ENCODE results near the gene TRIM28. TPM values are rescaled to one million over a fixed set of nuclear protein-coding genes. Genes with fewer than 3 reads are reported as not detected.
A peak's percentile ranks its signal among the peaks of the same experiment; 100 is the strongest.

Gene TRIM28
- total and polyA plus RNA-seq, 9 of the 15 experiments (the other 6 are each of a cell fraction or from before 2014, with no cell fraction given): 12.1 to 797 (median 490) TPM

DNA sequence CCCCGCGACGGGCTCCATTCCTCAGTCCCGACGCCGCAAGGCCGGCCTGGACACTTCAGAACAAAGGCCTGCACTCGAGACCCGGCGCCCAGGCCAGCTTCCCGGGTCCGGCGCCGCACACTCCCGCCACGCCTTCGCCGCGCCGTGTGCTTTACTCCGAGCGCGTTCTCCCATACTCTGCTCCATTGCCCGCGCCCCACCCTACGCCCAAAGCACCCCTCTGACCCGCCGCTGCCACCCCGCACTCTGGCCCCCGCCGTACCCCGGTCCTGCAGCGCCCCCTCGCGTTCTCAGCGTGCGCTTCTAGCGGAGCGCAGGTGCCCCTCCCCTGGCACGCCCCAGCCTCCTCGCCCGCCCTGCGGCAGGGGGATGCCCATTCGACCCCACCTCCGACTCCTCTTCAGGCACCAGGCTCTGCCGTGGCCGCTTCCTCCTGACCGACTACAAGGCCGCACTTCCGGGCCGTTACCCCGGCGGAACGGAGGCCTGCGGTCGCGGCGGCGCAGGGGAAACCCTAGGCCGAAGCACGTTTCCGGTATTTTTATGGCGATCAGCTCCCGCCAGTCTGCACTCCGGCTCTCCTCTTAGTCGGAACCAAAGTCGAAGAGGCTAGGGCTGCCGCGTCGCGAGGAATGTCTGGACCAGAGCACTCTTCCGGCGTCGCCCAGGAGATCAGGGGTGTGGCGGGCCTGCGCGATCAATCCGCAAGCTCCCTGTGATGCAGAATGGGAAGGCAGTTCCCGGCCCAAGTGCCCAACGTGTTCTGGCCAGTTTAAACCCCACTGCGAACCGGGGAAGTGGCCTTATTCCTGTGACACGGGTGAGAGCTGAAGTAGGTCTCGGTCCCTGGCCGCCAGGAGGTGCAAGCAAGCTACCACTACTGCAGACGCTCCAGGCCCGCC, 24.3 kb upstream of the TRIM28 start, which contains the start of gene ZBTB45 (continued):
- TF ChIP-seq HBP1 (CRISPR knock-in tag; IDR thresholded peaks at IDR 0.05): 0 out of 2 replicates have a peak, but pooled peaks have one; percentile 38
- no peak for TF ChIP-seq EWSR1 (IDR thresholded peaks at IDR 0.05; ENCODE audit: borderline replicate concordance, low read depth, partially characterized antibody)
- TF ChIP-seq NCOA1 (IDR thresholded peaks at IDR 0.05; ENCODE audit: low read depth): peak; percentile 99
- TF ChIP-seq ZNF143 (CRISPR knock-in tag; IDR thresholded peaks at IDR 0.05): peak; percentile 71
- TF ChIP-seq GTF2E2 (tag; IDR thresholded peaks at IDR 0.05): peak; percentile 99
- no peak for TF ChIP-seq NFIX (CRISPR knock-in tag; IDR thresholded peaks at IDR 0.05; ENCODE audit: low read depth)
- no peak for TF ChIP-seq RBM25 (IDR thresholded peaks at IDR 0.05; ENCODE audit: low read depth, low read length, severe bottlenecking)
- TF ChIP-seq CUX1 (CRISPR knock-in tag; IDR thresholded peaks at IDR 0.05): no peak
- TF ChIP-seq AFF4 (CRISPR knock-in tag; IDR thresholded peaks at IDR 0.05): peak; percentile 93; the same call in 1 of the 2 replicates
- no peak for TF ChIP-seq HSF4 (CRISPR knock-in tag; IDR thresholded peaks at IDR 0.05; ENCODE audit: borderline replicate concordance)
- no peak for TF ChIP-seq RAD51 (IDR thresholded peaks at IDR 0.05; ENCODE audit: borderline replicate concordance, low read depth)
- TF ChIP-seq MAFG (tag; conservative IDR thresholded peaks at IDR 0.05): no peak
- TF ChIP-seq, protein P1, sequence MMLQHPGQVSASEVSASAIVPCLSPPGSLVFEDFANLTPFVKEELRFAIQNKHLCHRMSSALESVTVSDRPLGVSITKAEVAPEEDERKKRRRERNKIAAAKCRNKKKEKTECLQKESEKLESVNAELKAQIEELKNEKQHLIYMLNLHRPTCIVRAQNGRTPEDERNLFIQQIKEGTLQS (IDR thresholded peaks at IDR 0.05): no peak
- TF ChIP-seq, protein P1 (CRISPR knock-in tag; conservative IDR thresholded peaks at IDR 0.05): peak; percentile 49; the same call in 1 of the 2 replicates
- peak; percentile 46; the same call in 1 of the 2 replicates for TF ChIP-seq EGR1 (conservative IDR thresholded peaks at IDR 0.05)

Measured in K562 (cell line).